Esophagus squamous epithelium (tissue), 5 donors: ENCODE results near the gene F5. TPM values are rescaled to one million over a fixed set of nuclear protein-coding genes. Genes with fewer than 3 reads are reported as not detected.

Experiments
- DNase-seq: peaks from one replicate; lab custom pipeline; 2025; lab: John Stamatoyannopoulos, UW
- H3K27ac ChIP-seq, 4 donors: fragments of 200-600 bp; sonication (generic); one replicate each; pipeline ENCODE4 v1.5.1; 2016 to 2019; ENCODE audit warnings: mild to moderate bottlenecking in 1 of 4
- H3K27me3 ChIP-seq, 4 donors: fragments of 200-600 bp; sonication (generic); 1 replicate in 3 of 4; 2 replicates in 1 of 4; pipeline versions ENCODE4 v1.5.1 to v1.6.0; 2017 to 2021; ENCODE audit warnings: antibody characterized with exemption in 1 of 4
- H3K36me3 ChIP-seq, 3 donors: fragments of 200-600 bp; sonication (generic); one replicate each; pipeline ENCODE4 v1.5.1; 2016 to 2019
- H3K4me1 ChIP-seq, 3 donors: fragments of 200-600 bp; sonication (generic); one replicate each; pipeline ENCODE4 v1.5.1; 2017 to 2019
- H3K4me3 ChIP-seq, 4 donors: fragments of 200-600 bp; sonication (generic); 1 replicate in 3 of 4; 2 replicates in 1 of 4; pipeline ENCODE4 v1.5.1; 2016 to 2019; ENCODE audit warnings: mild to moderate bottlenecking in 2 of 4, moderate library complexity in 1 of 4
- H3K9me3 ChIP-seq, 3 donors: fragments of 200-600 bp; sonication (generic); one replicate each; pipeline ENCODE4 v1.5.1; 2016 to 2019
- CTCF ChIP-seq, 6 experiments: fragments of 450-650 bp in 4 of 6; fragments of 200-600 bp in 2 of 6; sonication (generic) in 2 of 6; IDR thresholded peaks; one replicate each; pipeline ENCODE4 v1.5.1; 2016 to 2019; ENCODE audit warnings: antibody characterized with exemption in 6 of 6, mild to moderate bottlenecking in 4 of 6, moderate library complexity in 4 of 6
- POLR2A ChIP-seq, 4 donors: fragments of 450-650 bp; IDR thresholded peaks; one replicate each; pipeline ENCODE4 v1.6.1; 2017; ENCODE audit warnings: antibody characterized with exemption in 4 of 4, mild to moderate bottlenecking in 4 of 4, moderate library complexity in 3 of 4
- WGBS, 2 donors: methylation state at CpG; one replicate each; pipeline ENCODE4 v1.1.5; 2018; 5-methylcytosine and 5-hydroxymethylcytosine counted together
- intact Hi-C: fragments of 100-400 bp; cut with DNase I; formaldehyde crosslinking; loops from one replicate; pipeline ENCODE4 v1.15.0; 2022
- total RNA-seq, 4 donors: library from RNA; depleted of rRNA; stranded (reverse); fragments of >200 nt; gene quantifications; one replicate each; pipeline ENCODE4 v1.1.0, GENCODE V29; 2016
- donor health status: DM: yes; HTN: yes; CAD: no.

F5 gene
- total RNA-seq, 4 donors from 2014 or later = 0.13 to 0.41 TPM; not detected in 2

GRCh38 chr1:169571450-169571849, 14.8 kb downstream of the F5 start:
- no peaks in the 10 kb centered on the region for H3K36me3 ChIP-seq
- TF ChIP-seq POLR2A (IDR thresholded peaks at IDR 0.05) (no peak), CTCF (IDR thresholded peaks at IDR 0.05) (no peak)
- no peak for DNase-seq
- peaks cover 0 to 7% (median 0%) of the 10 kb centered on the region in 4 donors for H3K27me3 ChIP-seq
- H3K4me3 ChIP-seq = no peak overlapping the region
- H3K4me1 ChIP-seq = no peaks in the 10 kb centered on the region
- no peaks in the 10 kb centered on the region for H3K9me3 ChIP-seq
- no peak overlapping the region for H3K27ac ChIP-seq
- 81 to 91% methylated on average over 3 of the region's 3 CpGs for WGBS, 2 donors
- intact Hi-C loops = no loop called here

GRCh38 chr1:169570172-169570574, 16.1 kb downstream of the F5 start:
- H3K36me3 ChIP-seq = no peaks in the 10 kb centered on the region
- DNase-seq = no peak
- WGBS, 2 donors = 38 to 59% methylated on average over 1 of the region's 1 CpG
- no peak overlapping the region for H3K27ac ChIP-seq
- TF ChIP-seq POLR2A (IDR thresholded peaks at IDR 0.05) (no peak), CTCF (IDR thresholded peaks at IDR 0.05) (no peak)
- H3K27me3 ChIP-seq = peaks cover 0 to 7% (median 0%) of the 10 kb centered on the region in 4 donors
- intact Hi-C loops = no loop called here
- H3K9me3 ChIP-seq = no peaks in the 10 kb centered on the region
- no peaks in the 10 kb centered on the region for H3K4me1 ChIP-seq
- no peak overlapping the region for H3K4me3 ChIP-seq

DNA sequence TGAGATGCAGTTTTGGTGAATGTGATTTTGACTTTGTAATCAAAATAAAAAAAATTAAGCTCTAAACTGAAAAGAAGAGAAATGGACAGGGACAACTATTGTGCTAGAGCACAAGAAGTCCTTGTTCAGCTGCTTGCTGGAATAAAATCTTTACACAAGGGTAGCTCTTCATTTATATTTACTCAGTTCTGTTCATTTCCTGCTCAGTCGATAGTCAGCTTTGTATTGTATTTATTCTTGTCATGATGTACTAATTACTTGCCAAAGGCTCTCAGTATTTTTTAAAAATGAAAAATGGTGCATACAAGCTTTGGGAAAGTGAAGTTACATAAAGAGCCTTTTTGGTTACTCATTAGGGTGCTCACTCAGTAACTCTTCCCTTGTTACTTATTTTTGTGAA, 17.8 kb downstream of the F5 start:
- Histone ChIP-seq H3K4me3 (no peak overlapping the region), H3K36me3 (no peaks in the 10 kb centered on the region), H3K27ac (no peak overlapping the region), H3K27me3 (peaks cover 0 to 11% (median 0%) of the 10 kb centered on the region in 4 donors), H3K4me1 (no peaks in the 10 kb centered on the region), H3K9me3 (peaks cover 0 to 2% (median 0%) of the 10 kb centered on the region in 3 donors)
- DNase-seq = no peak
- intact Hi-C loops = no loop called here
- WGBS, 2 donors = 11 to 23% methylated on average over 1 of the region's 1 CpG
- TF ChIP-seq POLR2A (IDR thresholded peaks at IDR 0.05) (no peak), CTCF (IDR thresholded peaks at IDR 0.05) (no peak)

- intact Hi-C loops = no loop called here
- 70 to 82% methylated on average over 3 of the region's 3 CpGs for WGBS, 2 donors
- Histone ChIP-seq H3K4me1 (no peaks in the 10 kb centered on the region), H3K27ac (no peak overlapping the region), H3K36me3 (no peaks in the 10 kb centered on the region), H3K9me3 (peaks cover 0 to 4% (median 0%) of the 10 kb centered on the region in 3 donors), H3K27me3 (peaks cover 0 to 11% (median 0%) of the 10 kb centered on the region in 4 donors), H3K4me3 (no peak overlapping the region)
- DNase-seq = no peak
- TF ChIP-seq POLR2A (IDR thresholded peaks at IDR 0.05) = no peak
- TF ChIP-seq CTCF (IDR thresholded peaks at IDR 0.05) = no peak
Measured at GRCh38 chr1:169565335-169566271, 20.7 kb downstream of the F5 start.

DNA sequence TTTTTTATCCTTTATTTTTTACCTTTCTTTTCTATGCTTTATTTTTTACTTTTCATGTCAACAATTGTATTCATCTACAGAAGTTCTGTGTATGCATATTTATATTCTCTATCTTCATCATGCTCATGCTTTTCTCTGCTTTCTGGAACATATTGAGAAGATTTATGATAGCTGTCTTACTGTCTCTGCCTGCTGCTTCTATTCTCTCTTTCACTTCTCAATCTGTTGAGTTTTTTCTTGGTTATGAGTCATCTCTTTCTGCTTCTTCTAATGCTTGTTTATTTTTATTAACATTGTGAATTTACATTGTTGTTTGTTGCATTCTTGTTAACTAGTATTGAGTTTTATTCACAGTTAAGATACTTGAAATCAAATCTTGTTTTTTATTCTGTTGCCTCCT, 22.6 kb downstream of the F5 start:
- no peaks in the 10 kb centered on the region for H3K4me1 ChIP-seq
- no peak overlapping the region for H3K4me3 ChIP-seq
- TF ChIP-seq CTCF (IDR thresholded peaks at IDR 0.05) = no peak
- TF ChIP-seq POLR2A (IDR thresholded peaks at IDR 0.05) = no peak
- intact Hi-C loops = no loop called here
- H3K27ac ChIP-seq = no peak overlapping the region
- H3K9me3 ChIP-seq = peaks cover 0 to 4% (median 0%) of the 10 kb centered on the region in 3 donors
- peaks cover 0 to 3% (median 0%) of the 10 kb centered on the region in 4 donors for H3K27me3 ChIP-seq
- no peaks in the 10 kb centered on the region for H3K36me3 ChIP-seq
- no peak for DNase-seq
